ENCODE results near the gene LPO.

The LPO gene

DNA sequence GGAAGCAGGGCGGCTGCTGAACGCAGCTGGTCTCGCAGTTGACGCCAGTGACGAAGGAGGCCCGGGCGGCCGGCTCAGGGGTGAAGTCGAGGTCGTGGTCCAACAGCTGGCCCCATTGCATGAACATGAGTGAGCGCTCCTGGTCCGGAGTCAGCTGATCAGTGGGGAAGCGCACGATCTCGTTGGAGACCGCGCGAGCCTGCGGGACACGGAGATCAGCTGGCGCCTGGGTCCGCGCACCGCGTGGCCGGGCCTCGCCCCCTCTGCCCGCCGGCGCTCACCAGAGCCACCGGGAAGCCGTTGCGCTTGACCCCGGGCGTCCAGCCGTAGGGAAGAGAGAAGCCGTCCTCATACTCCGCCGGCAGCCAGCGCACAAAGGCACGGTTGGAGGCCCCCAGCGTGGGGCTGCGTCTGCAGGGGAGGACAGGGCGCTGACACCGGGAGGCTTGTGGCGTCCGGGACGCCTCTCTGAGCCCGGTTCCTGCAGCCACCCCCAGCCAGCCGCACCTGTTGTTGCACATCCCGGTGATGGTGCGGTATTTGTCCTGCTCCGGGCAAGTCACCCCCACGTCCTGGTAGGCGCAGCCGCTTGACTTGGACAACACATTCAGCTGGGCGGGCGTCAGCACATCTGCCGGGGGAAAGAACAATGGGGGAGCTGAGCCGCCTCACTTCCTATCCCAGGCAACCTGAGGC, 40.8 kb downstream of the LPO start:
- DNase-seq: no peak

DNA sequence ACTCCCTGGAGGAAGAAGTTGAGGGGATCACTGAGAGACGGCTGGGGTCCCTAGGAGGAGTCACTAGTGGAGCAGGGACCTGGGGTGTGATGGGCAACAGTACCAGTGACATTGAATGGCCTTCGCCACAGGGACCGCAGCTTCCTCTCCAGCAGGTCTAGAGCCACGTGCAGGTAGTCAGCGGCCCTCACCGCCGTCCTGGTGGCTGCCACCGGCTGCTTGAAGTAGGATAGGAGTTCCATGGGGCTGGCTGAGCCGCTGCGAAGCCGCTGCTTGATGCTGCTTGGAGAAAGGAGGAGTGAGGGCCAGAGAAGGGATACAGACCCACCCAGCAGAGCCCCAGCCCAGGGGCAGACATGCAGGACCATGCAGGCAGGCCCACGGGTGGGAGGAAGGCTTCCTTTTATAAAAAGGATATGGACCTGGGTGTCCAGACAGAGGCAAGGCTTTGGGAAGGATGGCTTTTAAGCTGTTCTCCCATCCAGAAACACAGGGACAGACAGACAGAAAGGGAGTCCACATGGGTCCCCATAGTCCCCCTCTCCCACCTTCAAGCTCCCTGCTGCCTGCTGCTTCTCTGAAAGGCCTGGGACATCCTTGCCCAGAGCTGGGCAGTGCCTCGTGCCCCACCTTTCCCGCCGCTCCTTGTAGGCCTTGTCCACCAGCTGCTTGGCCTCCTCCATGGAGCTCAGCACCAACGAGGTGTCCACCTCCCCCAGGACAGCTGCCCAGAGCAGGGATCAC, 41.5 kb downstream of the LPO start:
- no peak for DNase-seq

DNA sequence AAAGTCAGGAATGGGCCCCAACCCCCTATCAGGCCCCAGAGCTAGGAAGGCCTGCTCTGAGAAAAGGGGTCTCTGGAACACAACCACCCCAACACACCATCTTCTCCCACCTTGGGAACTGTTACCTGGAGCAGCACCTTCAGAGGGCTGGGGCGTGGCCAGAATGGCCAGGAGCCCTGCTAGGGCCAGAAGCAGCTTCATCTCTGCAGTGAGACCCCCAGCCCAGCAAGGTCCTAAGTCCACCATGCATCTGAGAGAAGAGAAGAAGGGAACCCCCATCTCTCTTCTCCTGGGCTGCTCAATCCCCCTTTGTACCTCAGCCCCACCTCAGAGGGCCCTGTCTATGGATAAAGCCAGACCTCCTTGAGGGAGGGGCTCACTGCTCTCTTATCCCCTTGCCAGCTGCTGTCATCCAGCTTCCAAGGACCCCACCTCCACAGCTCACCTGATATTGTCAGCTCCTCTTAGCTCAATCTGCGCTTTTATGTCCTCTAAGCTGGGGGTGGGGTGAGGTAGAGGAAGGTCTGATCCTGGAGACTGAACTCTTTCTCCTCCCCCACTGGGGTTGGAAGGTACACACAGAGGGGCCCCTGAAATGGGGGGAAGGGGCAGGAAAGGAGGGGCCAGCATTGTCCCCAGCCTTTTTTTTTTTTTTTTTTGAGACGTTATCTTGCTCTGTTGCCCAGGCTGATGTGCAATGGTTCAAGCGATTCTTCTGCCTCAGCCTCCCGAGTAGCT, 42.3 kb downstream of the LPO start, which contains the start of gene MPO:
Gene MPO (minus strand): TSS at position 456 of the 738 bp plus-strand sequence. CDS start 177 bp downstream, at position 279.
- no peak for DNase-seq

DNA sequence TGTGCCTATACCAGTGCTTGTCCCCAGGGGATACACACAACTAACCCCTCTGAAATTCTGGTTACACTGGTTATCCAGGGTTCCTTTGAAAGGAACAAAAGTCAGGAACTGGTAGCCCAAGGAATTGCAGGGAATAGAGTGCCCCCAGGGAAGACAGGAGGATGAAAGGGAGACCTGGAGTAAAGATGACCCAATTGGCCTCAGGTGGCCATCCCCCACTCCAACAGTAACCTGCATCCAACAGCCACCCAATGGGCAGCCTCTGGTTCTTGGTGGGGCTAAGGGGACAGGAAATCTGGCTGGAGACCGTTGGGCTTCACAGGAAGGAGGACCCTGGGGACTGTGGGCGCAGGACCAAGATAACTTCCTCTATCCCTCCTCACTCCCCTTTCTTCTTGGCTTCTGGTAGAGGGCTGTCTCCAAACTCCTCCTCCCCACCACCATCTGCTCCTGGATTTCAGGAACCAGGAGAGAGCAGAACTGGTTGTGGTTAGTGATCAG, 43.2 kb downstream of the LPO start:
- DNase-seq: no peak

DNA sequence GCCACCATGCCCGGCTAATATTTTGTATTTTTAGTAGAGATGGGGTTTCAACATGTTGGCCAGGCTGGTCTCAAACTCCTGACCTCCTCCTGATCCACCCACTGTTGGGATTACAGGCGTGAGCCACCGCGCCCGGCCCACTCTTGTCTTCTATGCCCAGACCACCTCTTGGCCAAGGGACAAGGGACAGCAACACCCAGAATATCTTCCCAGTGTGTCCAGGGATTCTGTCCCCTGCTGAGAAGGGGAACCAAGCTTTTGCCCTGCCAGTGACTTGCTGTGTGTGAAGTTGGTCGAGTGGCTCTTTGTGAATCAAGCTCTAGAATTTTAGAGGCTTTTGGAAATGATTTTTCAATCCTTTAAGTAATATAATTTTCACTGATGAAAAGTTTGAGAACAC, 44.1 kb downstream of the LPO start:
- DNase-seq: no peak

DNA sequence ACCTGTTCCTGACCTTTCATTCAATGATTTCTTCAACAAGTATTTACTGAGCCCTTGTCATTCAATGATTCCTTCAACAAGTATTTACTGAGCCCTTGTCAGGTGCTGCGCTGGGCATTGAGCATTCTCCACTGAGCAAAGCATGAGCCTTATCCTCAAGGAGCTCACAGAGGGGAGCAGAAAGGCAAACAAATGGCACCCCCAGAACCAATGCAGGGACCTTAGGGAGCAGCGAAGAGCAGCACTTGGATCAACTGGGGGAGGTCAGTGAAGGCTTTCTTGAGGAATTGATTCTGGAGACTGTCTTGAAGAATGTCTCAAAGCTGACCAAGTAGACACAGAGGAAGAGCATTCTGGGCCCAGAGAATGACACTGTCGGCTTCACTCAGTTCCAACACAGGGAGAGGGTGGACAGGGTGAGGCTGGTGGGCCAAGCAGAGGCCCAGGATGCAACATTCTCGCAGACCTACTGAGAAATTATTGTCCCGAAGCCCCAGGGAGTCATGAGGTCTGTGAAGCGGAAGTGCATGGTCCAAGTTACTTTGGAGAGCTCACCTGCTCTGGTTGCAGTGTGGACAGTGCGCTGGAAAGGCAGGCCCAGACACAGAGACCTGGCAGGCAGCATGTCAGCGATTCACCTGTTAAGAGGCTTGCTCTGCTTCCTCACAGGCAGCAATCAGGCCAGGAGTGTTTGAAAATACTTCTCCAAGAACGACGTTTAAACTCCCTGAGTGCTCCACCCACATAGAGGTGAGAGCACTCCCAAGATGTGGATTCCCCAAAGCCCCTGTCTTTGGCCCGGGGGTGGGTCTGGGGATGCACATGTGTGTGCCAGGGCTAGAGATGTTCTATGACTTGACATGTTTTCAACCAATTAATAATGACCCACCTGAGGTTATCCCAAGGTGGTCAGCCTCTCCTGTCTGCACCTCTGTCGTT, 45.6 kb downstream of the LPO start:
- DNase-seq: no peak

DNA sequence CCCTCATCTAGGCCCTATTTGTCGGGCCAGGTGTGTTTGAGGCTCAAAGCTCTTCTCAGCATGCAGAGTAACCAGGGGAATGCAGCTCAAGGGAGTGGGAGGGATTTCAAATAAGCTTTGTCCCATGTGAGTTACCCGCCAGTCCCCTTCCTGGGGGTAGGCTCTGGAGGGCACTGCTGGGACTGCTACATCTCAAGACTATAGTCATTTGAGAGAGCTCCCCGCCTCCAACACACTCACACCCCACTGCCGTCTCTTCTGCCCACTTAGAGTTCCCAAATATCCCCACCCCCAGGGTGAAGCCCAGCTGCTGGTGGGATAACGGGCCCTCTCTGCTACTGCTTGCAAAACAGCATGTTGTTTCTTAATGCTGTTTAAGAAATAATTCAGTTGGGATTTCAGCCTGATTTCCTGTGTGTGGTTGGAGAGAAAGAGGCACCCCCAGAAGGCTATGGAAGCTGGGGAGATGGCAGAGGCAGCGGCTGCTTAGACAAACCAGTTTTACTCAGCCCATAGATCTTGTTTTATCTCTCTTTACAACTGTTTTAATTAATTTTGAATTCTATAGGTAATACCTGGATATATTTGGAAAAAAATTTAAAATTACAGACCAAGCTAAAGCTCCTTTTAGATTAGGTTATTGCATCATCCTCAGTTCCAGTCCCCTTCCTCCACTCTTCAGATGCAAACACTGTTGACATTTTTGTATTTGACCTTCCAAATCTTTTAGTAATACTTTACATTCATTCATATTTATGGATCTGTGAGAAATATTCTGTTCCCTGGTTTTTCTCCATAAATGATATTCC, 46.4 kb downstream of the LPO start:
- no peak for DNase-seq

DNA sequence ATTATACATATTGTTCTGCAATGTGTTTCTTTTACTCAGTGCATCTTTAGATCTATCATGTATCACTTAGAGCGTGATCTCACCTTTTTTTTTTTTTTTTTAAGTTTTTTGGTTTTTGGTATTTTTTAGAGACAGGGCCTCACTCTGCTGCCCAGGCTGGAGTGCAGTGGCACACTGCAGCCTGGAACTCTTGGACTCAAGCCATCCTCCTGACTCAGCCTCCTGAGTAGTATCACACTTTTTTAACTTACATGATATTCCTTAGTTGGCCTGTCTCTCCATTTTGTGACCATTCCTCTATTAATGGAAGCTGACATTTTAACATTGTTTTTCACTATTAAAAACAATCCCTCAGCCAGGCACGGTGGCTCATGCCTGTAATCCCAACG, 47.0 kb downstream of the LPO start:
- no peak for DNase-seq

DNA sequence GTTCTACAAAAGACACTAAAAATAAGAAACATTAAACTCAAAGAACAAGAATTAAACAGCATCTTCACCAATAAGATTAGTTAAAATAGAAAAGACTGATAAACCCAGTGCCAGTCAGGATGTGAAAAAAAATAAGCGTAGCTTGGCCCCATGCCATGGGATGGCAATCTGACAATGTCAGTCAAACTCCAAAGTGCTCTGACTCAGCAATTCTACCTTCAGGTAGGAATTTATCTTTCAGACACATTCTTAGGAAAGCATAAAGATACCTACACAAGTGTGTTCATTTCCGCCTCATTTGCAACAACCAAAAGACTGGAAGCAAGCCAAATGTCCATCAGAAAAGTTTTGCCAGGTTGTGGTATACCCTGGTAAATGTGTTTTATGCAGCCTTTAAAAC, 51.5 kb downstream of the LPO start:
- no peak for DNase-seq

DNA sequence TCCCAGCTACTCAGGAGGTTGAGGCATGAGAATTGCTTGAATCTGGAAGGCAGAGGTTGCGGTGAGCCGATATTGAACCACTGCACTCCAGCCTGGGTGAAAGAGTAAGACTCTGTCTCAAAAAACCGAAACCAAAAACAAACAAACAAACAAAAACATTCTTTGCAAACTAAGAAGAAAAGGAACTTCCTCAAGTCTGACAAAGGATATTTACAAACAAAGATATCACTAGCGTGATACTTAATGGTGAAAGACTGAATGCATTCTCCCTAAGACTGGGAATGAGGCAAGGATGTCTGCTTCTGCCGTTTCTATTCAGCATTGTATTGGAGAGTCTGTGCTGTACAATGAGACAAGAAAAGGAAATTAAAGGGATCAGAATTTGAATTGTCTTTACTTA, 52.9 kb downstream of the LPO start:
- no peak for DNase-seq

DNA sequence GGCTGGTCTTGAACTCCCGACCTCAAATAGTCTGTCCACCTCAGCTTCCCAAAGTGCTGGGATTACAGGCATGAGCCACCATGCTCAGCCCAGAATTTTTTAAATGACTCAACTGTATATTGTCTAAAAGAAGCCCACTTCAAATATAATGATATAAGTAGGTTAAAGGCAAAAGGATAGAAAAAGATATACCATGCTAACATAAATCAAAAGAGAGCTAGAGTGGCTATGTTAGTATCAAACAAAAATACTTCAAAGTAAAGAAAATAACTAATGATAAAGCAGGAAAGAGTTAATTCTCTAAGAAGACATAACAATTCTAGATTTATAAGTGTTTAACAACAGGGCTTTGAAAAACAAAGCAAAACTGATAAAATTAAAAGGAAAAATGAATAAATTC, 55.6 kb downstream of the LPO start:
- no peak for DNase-seq

DNA sequence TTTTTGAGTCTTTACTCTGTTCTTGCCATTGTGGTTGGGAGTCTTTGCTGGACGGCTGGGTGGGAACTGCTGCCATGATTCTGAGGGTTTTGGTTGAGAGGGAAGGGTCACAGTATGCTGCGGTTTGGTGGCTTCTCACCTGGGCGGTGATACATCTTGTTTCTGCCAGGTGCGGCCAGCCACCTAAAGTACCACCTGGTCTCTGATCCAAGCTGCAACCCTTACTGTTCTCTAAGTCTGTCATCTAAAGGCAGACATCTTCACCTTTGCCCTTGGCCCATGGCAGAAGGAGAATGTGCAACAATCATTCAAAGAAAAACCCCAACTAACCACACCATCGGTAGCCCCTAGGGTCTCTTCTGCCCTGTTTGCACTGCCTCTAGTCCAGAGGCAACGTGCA, 62.0 kb downstream of the LPO start:
- no peak for DNase-seq

DNA sequence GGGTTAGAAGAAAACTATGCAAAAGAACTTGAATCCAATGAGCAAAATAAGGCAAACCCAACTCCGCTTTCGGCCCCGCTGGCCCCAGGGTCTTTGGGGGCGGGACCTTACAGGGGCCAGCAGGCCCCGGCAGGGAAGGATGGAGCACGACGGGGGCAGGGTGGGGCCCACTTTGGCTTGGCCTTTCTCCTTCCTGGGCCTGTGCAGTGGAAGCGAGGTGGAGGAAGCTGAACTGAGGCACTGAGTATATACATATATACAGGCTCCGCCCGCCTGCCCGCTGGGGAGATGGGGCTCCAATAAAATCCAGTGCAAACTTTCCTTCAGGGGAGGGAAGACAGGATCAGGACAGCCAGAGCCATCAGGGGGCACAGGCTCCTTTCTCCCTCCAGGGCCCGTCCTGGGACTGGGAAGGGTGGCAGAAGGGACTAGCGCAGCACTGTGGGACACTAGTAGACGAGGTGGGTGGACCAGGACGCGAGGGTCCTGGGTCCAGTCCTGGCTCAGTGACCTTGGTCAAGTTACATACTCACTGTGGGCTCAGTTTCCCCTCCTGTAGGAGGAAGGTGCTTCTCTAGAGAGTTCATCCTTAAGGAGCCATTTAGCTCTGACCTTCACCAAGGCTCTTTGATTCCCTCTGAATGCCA, 63.2 kb downstream of the LPO start:
- no peak for DNase-seq

DNA sequence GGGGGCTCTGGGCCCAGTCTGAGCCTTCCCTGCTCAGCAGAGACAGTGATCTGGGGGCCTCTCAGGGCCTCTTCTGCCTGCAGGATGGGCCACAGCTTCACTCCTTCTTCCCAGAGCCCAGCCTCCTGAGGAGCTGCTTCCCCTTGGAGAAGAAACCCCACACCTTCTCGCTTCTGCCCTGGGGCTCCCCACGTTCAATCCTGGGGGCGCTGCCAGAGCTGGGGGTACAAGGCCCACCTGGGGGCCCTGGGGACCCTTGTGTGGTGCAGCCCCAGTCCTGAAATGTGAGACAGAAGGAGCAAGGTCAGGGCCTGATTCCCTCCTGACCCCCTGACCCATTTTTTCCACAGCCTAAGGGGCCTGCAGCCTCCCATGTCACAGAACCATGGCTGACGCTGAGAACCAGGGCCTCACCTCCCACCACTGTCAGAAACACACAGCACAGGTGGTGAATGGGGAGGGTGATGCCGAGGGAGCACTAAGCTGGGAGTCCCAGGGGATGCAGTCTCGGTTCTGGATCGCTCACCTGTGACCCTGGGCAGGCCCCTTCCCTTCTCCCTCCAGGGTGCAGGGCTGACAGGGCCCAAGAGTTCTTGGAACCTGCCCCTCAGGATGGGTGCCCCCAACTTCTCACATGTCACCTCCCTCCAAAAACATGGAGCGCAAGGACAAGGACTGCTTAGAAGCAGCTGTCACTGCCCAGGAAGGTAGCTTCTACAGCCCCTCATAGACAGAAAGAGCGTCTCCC, 64.0 kb downstream of the LPO start:
- DNase-seq: no peak

DNA sequence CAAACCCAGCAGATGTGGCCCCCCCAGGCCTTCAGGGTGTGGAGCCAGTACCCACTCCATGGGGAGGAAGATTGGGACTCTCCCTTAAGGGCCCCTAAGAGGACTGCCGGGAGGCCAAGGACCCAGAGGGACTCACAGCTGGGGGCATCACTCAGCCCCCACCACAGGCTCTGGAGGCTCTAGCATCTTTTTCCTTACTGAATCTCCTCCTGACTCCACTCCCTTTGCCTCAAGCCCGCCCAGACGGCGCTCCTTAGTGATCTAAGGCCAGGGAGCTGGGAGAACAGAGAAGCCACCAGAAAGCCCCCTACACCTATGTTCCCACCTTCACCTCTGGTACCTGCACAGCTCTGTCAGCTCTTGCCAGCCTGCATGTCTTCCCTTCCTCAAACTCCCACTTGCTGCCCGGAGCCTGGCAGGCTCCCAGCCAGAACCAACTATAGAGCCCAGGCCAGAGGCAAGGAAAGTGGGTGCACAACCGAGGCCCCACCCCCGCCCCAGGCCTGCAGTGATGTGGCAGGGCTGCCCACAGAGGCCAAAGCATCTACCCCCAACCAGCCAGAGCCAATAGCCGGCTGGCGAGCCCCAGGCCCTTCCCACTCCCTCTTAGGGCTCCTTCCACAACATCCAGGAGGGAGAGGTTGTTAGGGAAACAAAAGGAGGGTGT, 64.7 kb downstream of the LPO start:
- DNase-seq: no peak

DNA sequence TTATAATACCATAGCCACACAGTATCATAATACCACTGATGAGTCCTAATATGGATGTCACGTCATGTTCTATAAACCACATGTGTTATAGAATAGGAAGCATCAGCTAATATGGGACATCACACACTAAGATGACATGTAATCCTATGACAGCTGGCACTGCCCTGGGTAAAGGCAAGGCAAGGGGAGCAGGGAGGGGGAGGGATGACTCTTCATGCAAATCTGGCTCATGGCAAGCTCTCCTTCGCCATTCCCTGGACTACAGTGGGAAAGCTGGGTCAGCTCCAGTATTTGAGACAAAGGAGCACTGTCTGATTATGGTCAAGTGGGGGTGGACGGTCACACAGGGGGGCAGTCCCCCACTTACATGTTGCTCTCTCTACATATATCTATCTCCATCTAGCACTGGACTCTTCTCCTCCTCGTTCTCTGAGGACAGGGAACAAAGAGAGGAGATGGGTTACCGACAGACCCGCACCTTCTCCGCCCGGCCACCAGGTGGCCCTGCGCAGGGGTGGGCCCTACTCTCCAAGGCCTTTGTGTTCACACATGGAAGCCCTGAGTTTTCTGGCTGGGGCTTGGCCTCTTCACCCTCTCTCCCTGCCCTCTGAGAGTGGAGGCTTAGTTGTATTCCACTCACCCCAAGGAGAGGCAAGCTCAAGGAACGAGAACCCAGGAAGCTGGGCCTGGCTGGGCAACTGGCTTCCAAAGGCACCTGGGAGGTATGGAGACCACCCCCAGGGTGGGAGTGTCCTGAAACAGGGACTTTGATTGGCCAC, 65.8 kb downstream of the LPO start:
- DNase-seq: peak; percentile 78

DNA sequence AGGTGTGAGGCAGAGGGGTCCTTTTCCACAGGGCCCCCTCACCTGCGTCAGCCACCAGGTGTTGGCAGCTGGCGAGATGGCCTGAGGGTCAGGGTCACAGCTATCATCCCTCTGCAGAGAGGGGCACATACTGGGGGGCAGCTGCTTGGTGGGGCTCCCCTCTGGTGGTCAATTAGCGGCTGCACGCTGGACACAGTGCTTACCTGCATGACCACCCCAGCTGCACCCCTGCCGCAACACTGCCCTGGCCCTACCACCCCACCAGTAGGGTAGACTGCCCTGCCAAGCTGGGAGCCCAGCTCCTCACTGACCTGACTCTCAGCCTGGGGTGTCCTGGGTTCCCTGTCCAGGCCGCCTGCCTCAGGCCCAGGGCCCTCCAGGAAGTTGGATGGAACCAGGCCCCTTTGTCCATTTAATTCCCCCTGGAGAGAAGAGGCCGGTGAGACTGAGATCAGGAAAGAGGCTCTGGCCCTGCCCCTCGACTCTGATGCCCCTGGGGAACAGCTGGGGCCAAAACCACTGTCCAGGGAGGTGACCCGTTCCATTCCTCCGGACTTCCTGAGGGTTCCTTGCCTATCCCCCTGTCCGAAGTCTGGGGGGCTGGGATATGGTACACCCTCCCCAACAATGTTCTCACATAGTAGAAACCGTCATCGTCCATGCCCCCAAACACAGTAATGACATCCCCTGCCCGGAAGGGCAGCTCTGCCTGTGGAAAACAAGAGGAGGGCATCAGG, 66.5 kb downstream of the LPO start:
- no peak for DNase-seq

DNA sequence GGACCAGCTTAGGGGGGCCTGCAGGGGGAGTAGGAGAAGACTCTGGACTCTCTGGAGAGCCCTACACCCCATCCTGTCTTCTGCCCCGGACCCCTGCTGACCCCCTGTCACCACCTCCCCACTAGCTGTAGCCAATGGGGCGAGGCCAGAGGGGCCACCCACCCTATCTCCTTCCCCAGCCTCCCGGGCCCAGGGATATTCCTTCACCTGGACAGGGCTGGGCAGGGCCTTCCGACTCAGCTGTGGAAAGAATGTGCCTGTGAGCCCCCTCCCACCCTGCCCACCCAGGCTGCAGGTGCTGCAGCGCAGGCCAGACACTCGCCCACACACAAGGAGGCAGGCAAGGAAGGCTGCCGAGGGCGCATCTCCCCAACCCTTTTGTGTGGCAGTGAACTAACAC, 67.2 kb downstream of the LPO start:
- DNase-seq: no peak
